NCI-H774 (cell line): Measurements from ENCODE around the gene DNAAF1.

Experiments used
- DNase-seq: peaks from one replicate; lab custom pipeline; 2025; lab: John Stamatoyannopoulos, UW

Gene DNAAF1

GRCh38 chr16:84161037-84161436 lies 15.9 kb downstream of the DNAAF1 start:
- no peak for DNase-seq

DNA sequence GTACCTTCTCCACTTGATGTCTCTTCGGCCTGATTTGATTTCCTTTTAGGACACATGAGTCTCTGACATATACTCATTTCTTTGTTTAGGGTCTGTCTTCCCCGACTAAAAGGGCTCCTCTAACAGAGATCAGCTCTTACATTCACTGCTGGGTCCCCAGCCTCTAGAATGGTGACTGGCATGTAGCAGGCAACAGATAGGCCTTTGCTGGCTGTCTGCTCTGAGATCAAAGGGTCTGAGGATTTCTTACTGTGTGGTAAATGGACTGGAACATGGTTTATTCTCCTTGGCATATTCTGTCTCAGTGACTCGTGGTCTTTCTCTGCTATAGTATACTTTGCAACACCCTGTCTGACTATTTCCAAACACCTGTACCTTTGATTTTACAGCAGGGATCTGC lies 16.7 kb downstream of the DNAAF1 start:
- DNase-seq = no peak

GRCh38 chr16:84165746-84166145 lies 20.6 kb downstream of the DNAAF1 start:
- no peak for DNase-seq

DNA sequence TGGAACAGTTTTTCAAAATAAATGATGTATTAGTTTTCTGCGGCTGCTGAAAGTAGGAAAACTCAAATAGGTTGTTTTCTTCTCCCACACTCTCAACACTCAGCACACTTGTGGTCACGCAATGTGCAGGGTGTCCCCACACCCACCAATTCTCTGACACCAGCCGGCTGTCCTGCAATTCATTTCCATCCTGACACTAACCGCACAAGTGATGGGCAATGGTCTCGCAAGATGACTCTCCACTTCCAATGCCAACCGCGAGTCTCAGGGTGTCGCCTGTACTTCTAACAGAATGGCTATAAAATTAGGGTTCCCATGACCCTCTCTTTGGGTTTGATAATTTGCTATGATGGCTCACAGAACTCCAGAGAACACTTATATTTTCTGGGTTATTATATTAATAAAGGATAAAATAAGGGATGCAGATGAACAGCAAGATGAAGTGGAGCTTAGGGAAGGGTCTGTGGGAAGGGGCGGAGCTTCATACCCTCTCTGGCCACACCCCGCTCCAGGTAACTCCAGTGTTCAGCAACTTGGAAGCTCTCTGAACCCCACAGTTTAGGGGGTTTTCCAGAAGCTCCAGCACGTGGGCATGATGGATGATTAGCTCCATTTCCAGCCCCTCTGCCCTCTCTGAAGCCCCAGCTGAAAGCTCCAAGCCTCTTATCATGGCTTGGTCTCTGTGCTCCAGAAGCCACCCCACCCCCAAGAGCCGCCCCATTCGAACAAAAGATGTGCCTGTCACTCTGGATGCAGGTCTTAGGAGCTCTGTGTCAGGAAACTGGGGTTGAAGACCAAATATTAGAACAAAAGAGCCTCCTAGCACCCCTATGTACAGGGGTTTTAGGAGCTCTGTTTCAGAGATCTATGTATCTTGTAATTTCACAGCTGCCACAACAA lies 21.9 kb downstream of the DNAAF1 start:
- DNase-seq = no peak

- no peak for DNase-seq
These were observed 24.7 kb downstream of the DNAAF1 start for GRCh38 chr16:84169765-84170310.

GRCh38 chr16:84174396-84174795 lies 29.3 kb downstream of the DNAAF1 start:
- DNase-seq = no peak

GRCh38 chr16:84175350-84176081 lies 30.4 kb downstream of the DNAAF1 start:
- peak; percentile 18 for DNase-seq

GRCh38 chr16:84176192-84177053 lies 31.3 kb downstream of the DNAAF1 start:
- no peak for DNase-seq

GRCh38 chr16:84177741-84178073 lies 32.6 kb downstream of the DNAAF1 start:
- DNase-seq = no peak

DNA sequence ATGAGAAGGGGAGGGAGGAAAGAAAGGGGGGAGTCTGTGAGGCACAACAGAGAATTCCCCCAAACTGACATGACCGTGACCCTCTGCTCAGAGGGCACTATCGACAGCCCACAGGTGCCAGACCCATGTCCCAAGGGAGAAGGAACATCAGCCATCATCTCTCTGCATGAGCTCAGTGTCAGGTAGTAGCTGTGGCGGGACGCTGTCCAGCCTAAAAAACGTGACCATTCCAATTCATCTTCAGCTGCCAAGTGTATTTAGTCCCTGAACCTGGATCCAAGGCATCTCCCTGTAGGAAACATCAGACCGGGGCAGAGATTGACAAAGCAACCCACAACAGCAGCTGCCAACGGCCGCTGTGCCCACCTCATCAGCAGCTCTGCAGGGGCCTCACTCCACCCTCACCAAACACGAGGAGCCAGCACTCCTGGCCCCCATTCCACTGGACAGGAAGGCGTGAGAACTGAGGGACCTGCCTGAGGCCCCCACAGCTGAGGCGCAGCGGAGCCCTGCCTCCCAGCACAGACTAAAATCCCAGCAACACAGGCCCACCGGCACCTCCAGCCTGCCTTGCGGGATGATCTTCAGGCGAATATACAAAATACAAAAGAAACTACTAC lies 33.1 kb downstream of the DNAAF1 start:
- DNase-seq = no peak

DNA sequence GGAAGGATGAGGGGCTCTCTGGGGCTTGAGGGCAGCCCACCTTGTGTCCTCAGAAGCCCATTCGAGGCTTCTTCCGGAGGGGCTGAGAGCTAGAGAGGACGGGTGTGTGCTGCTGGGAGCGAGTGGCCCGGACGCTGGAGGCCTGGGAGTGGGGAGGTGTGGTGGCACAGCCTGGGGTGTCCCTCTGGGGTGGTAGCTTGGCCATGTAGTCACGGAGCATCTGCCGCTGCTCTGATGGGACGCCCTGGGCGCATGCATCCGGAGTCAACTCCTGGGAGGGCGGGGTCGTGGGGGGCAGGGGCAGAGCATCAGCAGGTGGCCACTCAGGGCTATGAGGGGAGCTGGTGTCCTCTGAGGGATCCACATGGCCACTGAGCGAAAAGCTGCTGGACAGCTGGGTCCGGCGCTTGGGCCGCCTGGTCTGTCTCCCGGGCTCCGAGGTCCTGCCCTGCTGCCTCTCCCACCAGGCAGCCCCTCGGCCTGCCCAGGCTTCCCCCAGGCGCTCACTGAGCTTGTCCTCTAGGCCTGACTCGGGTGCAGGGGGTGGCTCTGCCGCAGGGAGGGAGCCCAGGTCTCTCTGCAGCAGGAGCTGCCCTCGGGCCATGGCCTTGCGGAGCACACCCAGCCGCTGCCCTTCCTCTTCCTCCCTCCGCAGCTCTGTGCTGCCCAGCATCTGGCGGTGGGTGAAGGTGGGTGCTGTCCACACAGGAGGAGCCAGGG lies 33.9 kb downstream of the DNAAF1 start:
- no peak for DNase-seq

- DNase-seq = no peak
These were observed 34.7 kb downstream of the DNAAF1 start for GRCh38 chr16:84179612-84180320.

DNA sequence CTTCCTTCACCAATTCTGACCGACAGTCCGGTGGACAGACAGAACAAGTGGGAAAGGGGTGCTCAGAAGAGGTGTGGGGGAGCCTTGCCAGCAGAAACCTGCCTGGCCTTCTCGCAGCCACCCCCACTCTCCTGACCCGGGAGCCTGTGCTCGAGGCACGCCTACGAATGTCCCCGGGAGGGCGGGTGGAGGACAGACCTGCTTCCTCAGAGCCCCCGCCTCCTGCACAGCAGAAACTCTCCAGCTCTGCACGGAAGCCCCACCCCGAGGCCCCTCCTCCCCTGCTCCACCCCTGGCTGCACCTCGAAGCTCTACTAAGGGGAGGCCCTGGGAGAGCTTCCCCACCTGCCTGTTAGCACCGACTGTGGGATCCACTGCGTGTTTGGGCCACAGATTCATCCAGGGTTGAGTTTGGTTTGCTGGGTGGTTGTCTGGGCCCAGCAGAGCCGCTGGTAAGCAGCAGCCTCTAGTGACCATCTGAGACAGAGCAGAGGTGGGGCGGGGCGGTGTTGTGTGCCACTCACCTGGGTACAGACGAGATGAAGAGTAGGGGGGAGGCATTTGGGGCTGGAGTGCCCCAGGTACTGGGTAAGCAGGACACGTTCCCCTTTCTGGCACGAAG lies 35.5 kb downstream of the DNAAF1 start:
- no peak for DNase-seq

GRCh38 chr16:84181144-84181915 lies 36.2 kb downstream of the DNAAF1 start:
- no peak for DNase-seq

GRCh38 chr16:84182104-84182503 lies 37.0 kb downstream of the DNAAF1 start:
- DNase-seq = no peak

DNA sequence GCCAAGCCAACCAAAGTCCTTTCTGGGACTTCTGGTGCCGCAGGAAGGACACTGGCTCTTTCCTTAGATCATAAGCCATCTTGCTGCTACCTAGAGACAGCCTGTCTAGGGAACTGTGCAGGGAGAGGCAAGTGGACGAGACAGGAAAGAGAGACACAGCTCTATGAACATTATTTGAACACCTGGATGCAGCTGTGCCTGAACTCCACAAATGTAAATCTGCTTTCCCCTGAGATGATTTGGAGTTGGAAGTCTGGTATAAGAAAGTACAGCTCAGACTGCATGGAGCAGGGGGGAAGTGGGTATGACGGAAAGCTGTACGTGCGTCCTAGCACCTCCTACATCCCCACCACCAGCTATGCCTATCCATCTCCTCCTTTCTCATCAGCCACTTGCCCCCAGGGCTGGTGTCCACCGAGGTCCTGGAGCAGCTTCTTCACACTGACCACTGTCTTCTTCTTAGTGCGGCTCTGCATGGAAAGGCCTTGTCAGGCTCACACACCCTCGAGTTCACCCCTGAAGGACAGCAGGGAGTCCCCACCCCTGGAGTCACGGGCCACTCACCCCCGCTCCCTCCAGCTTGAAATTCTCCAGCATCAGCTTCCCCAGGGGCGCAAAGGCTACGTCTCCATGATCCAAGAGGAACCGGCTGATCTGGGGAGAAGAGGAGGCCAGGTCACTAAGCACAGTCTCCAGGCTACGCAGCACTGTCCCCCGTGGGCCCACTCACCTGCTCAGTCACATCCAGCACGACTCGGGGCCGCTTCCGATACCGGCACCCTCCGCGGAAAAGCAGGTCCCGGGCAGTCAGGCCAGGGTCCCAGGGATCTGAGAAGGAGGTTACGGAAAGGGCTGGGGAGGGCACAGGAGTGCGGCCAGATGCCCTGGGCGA lies 37.8 kb downstream of the DNAAF1 start:
- DNase-seq = no peak

DNA sequence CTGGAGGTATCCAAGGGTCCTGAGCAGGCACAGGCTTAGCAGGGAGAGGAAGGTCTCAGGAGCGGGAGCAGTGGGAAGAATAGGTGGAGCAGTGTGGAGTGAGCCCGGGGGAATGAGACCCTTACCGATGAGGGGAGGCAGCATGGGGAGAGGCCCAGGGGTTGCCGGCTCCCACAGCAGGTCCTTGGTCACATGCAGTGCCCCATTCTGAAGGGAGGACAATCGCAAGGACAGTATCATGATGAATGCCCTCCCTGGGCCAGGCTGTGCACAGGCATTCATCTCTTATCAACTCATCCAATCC lies 38.4 kb downstream of the DNAAF1 start:
- no peak for DNase-seq

DNA sequence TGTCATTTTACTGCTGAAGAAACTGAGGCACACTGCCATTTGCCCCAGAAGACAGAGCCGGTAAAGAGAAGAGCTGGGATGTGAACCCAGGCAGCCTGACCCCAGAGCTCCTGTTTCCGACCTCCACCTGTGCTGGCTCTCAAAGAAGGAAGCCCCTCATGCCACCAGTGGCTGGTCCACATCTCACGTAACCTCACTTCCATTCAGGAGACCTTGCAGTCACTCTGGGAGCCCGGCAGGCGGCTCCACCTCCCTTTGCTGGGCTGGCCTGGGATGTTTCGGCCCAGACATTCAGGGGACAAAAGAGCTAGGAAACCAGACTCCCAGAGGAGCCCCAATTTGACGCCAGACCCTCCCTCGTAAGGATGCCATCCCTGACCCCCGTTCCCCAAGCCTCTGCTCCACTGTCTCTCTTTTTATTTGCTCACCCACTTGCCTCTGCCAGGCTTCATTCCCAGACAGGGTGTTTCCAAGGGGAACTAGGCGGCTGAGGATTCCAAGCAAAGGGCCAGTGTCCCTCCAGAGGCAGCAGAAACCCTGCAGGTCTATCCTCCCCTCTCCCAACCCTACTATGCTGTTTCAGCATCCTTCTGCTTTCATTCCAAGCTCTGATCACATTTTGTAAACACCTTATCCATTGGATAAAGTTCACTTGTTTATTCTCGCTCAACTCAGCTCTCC lies 38.9 kb downstream of the DNAAF1 start:
- DNase-seq = no peak
